ENCODE results near the gene MAGI3.

The MAGI3 gene

GRCh38 chr1:113657556-113658063 lies 267.3 kb downstream of the MAGI3 start:
- no peak overlapping the region for H3K4me3 ChIP-seq (ENCODE audit: low read depth, low read length)
- DNase-seq (ENCODE audit: low read depth), result no peak
- TF ChIP-seq MAX (IDR thresholded peaks at IDR 0.05; ENCODE audit: low read depth, low read length) (no peak), CTCF (IDR thresholded peaks at IDR 0.05; ENCODE audit: low read depth, low read length) (no peak), MYC (IDR thresholded peaks at IDR 0.05; ENCODE audit: low read depth, low read length) (no peak), POLR2A (IDR thresholded peaks at IDR 0.05; ENCODE audit: extremely low read depth, insufficient read length) (no peak)

GRCh38 chr1:113659035-113659434 lies 268.7 kb downstream of the MAGI3 start:
- no peak for TF ChIP-seq POLR2A (IDR thresholded peaks at IDR 0.05; ENCODE audit: extremely low read depth, insufficient read length)
- TF ChIP-seq MYC (IDR thresholded peaks at IDR 0.05; ENCODE audit: low read depth, low read length), result no peak
- no peak for TF ChIP-seq MAX (IDR thresholded peaks at IDR 0.05; ENCODE audit: low read depth, low read length)
- no peak for TF ChIP-seq CTCF (IDR thresholded peaks at IDR 0.05; ENCODE audit: low read depth, low read length)
- no peak overlapping the region for H3K4me3 ChIP-seq (ENCODE audit: low read depth, low read length)
- DNase-seq (ENCODE audit: low read depth), result no peak

GRCh38 chr1:113659556-113659955 lies 269.2 kb downstream of the MAGI3 start:
- H3K4me3 ChIP-seq (ENCODE audit: low read depth, low read length), result no peak overlapping the region
- no peak for TF ChIP-seq MYC (IDR thresholded peaks at IDR 0.05; ENCODE audit: low read depth, low read length)
- no peak for TF ChIP-seq MAX (IDR thresholded peaks at IDR 0.05; ENCODE audit: low read depth, low read length)
- no peak for TF ChIP-seq POLR2A (IDR thresholded peaks at IDR 0.05; ENCODE audit: extremely low read depth, insufficient read length)
- no peak for TF ChIP-seq CTCF (IDR thresholded peaks at IDR 0.05; ENCODE audit: low read depth, low read length)
- no peak for DNase-seq (ENCODE audit: low read depth)

GRCh38 chr1:113660088-113660487 lies 269.8 kb downstream of the MAGI3 start:
- DNase-seq (ENCODE audit: low read depth), result no peak
- H3K4me3 ChIP-seq (ENCODE audit: low read depth, low read length), result no peak overlapping the region
- TF ChIP-seq POLR2A (IDR thresholded peaks at IDR 0.05; ENCODE audit: extremely low read depth, insufficient read length), result no peak
- no peak for TF ChIP-seq CTCF (IDR thresholded peaks at IDR 0.05; ENCODE audit: low read depth, low read length)
- no peak for TF ChIP-seq MAX (IDR thresholded peaks at IDR 0.05; ENCODE audit: low read depth, low read length)
- TF ChIP-seq MYC (IDR thresholded peaks at IDR 0.05; ENCODE audit: low read depth, low read length), result no peak

DNA sequence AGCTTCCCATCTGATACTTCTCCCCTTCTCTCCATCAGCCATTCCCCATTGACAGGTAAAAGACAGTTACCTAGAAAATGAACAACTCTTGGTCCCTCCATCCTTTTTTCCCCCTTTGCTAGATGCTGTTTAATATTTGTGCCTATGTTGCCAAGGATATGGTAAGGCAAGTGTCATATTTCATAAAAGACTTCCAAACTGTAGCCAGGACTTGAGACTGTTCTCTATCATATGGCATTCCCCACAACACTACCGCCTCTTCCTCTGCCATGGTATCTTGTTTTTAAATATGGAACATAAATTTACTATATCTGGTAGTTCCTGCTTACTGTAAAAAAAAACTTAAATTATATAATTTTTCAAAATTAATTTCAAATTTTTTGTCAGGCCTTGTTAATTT lies 271.8 kb downstream of the MAGI3 start:
- H3K4me3 ChIP-seq (ENCODE audit: low read depth, low read length), result no peak overlapping the region
- TF ChIP-seq MYC (IDR thresholded peaks at IDR 0.05; ENCODE audit: low read depth, low read length) (no peak), MAX (IDR thresholded peaks at IDR 0.05; ENCODE audit: low read depth, low read length) (no peak), CTCF (IDR thresholded peaks at IDR 0.05; ENCODE audit: low read depth, low read length) (no peak), POLR2A (IDR thresholded peaks at IDR 0.05; ENCODE audit: extremely low read depth, insufficient read length) (no peak)
- DNase-seq (ENCODE audit: low read depth), result no peak
